ENCODE measurements around the gene HEY2. TPM values are rescaled to one million over a fixed set of nuclear protein-coding genes. Genes with fewer than 3 reads are reported as not detected.
"Not testable (repeated sequence)": the region's sequence is repeated elsewhere in the genome, so short reads cannot be mapped to it uniquely, and the experiment has no call there.

The HEY2 gene
- total RNA-seq, 2 experiments from 2014 or later, result not detected

DNA sequence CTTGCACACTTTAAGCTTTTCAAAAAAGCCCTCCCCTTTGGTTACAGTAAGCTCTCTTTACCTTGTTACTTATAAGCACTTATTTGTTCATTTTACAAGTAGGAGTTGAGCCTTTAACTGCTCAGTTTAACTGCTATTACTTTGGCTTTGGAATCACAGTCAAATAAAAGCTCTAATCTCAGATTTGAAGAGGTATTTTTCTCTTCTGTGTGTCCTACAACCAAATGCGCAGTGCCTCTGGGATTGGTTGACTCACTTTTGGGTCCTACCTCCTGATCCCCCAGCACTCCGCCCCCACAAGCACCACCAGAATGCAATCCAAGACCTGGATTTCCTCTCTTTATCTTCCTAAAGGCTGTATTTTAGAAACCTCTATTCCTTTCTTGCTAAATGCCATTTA, 43.8 kb downstream of the HEY2 start:
- DNase-seq, result no peak
- H3K9me3 Mint-ChIP-seq, result no peaks in the 10 kb centered on the region
- H3K4me3 Mint-ChIP-seq, result peak overlapping the region; percentile 46
- peaks cover 57% of the 10 kb centered on the region for H3K4me1 Mint-ChIP-seq
- H3K27ac Mint-ChIP-seq, result peak overlapping the region; percentile 64
- H3K27me3 Mint-ChIP-seq, result no peaks in the 10 kb centered on the region
- H3K36me3 Mint-ChIP-seq, result peaks cover 18% of the 10 kb centered on the region

DNA sequence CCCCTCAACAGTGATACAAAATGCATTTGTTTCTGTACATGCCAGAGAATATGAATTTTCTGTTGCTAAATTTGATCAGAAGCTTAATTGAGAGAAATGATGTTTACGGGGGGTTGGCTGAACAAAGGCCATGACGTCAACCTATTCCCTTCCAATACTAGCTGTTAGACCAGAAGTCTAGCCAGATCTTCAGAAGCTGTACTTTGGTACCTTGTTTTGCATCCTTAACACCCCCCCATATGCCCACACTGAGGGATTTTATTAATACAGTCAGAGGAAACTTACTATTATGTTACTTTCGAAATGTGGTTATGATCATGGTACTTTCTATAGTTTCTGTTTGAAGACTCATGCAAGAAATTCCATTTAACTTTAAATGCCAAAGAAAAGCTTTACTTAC, 44.4 kb downstream of the HEY2 start:
- peaks cover 57% of the 10 kb centered on the region for H3K4me1 Mint-ChIP-seq
- no peak for DNase-seq
- H3K27me3 Mint-ChIP-seq, result no peaks in the 10 kb centered on the region
- peak overlapping the region; percentile 64 for H3K27ac Mint-ChIP-seq
- H3K9me3 Mint-ChIP-seq, result no peaks in the 10 kb centered on the region
- H3K4me3 Mint-ChIP-seq, result peak overlapping the region; percentile 46
- peaks cover 20% of the 10 kb centered on the region for H3K36me3 Mint-ChIP-seq

DNA sequence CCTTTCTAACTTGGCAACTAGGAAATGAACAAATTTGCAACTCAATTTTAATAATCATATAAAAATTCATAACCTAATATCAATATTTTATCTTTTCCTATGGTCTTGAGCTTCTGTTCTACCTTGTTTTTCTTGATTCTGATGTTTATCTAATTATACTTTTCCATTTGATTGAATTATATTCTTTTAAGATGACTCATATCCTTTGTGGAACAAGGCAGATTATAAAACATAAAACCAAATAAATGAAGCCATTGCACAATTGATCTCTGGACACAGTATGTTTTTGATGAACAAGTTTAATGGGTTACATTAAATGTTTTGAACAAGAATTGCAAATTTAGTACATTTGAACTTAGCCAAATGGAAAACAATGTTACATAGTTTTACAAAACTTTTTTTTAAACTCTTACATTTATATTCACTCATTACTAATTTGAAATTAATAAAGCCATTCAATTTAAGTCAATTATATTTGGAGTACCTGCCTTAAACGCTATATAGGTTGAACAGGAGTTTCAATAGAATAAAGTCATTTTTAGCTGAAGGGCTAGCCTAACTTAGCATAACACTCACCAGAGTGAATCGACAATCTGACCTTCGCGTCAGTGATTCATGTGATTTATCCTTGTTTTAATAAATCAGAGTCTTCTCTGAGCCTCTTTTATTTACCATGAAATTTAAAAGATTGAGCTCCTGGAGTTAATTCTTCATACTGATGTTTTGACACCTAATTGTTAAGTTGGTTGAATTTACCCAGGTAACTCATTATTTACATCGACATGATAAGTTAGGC, 45.1 kb downstream of the HEY2 start:
- no peak for DNase-seq
- H3K27me3 Mint-ChIP-seq, result no peaks in the 10 kb centered on the region
- peak overlapping the region; percentile 14 for H3K4me3 Mint-ChIP-seq
- peaks cover 55% of the 10 kb centered on the region for H3K4me1 Mint-ChIP-seq
- H3K9me3 Mint-ChIP-seq, result no peaks in the 10 kb centered on the region
- H3K36me3 Mint-ChIP-seq, result peaks cover 26% of the 10 kb centered on the region
- H3K27ac Mint-ChIP-seq, result peak overlapping the region; percentile 48

DNA sequence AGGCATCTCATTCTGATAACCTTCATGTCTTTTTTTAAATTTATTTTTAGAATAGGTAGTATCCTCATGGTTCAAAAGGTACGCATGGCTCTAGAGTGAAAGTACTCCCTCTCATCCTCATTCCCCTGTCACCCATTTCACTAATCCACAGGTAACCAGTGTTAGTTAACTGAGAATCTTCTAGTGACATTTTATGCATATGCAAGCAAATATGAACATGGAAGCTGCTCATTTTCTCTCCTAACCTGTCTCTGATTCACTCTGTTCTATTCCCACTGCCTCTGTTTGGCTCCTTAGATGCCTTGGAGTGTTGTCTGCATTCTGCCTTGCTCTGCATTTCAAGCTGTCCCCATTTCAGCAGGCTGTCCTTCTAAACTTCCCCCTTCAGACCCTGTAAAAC, 45.9 kb downstream of the HEY2 start:
- Mint-ChIP-seq H3K27ac (no peak overlapping the region), H3K4me3 (no peak overlapping the region), H3K4me1 (peaks cover 49% of the 10 kb centered on the region), H3K9me3 (no peaks in the 10 kb centered on the region), H3K36me3 (peaks cover 30% of the 10 kb centered on the region), H3K27me3 (no peaks in the 10 kb centered on the region)
- no peak for DNase-seq

DNA sequence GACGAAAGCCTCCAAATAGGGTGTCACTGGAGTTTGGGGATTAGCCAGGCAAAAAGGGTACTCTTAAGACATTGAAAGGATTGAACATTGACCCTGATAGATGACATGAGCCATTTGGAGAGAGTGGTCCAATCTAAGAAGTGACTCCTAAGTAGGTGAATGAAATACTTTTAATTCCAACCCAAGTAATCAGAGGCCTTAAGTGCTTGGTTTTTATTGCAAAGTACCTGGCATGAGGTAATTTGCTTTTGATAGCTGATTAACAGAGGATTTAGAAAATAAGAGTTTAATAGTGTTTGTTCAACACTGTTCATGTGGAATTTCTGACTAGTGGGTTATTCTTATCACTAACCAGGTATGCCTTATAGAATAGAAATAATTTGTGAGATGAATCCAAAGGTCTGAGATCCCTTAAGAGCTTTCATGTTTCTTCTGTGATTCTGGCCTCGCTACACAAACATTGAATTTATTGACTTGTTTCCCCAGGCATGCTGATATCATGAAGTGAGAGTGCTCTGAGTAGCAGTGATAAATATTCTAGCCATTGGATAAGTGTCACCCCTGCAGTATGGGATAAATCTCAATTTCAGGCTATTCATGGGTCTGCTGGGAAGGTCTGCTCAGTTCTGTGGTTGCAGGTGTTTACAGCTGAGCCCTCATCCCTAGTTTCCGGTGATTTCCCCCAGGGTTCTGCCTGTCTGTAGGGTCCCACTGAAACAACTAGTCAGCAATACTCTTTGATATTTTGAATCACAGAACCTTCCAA, 47.9 kb downstream of the HEY2 start:
- H3K4me1 Mint-ChIP-seq, result peaks cover 47% of the 10 kb centered on the region
- H3K27ac Mint-ChIP-seq, result peak overlapping the region; percentile 3
- H3K27me3 Mint-ChIP-seq, result no peaks in the 10 kb centered on the region

DNA sequence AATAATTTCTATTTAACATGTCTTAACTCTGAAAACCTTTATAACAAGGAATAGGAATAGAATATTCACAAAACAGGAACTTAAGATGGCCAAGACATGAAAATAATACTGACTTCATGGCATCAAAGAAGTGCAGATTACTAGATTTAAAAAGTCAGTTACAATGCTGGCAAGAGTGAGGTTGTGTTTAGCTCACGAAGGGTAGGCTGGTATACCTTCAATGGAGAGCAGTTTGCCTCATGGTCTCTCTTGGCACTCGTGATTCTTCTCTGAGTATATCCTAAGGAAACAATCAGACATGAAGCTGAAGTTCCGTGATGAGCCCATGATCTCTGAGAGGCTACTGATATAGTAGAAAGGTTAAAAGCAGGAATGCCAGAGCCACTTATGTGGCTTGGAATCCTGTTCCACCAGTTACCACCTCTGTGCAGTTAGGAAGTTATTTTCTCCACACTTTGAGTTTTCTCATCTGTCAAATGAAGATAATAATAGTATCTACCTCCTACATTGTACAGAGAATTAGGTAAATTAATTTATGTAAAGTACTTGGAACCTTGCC, 48.5 kb downstream of the HEY2 start:
- H3K27me3 Mint-ChIP-seq, result no peaks in the 10 kb centered on the region
- no peak for DNase-seq
- H3K27ac Mint-ChIP-seq, result peak overlapping the region; percentile 3
- peaks cover 42% of the 10 kb centered on the region for H3K36me3 Mint-ChIP-seq
- H3K4me3 Mint-ChIP-seq, result no peak overlapping the region
- peaks cover 45% of the 10 kb centered on the region for H3K4me1 Mint-ChIP-seq
- H3K9me3 Mint-ChIP-seq, result no peaks in the 10 kb centered on the region

More for the DNA sequence above, 47.9 kb downstream of the HEY2 start:
- no peaks in the 10 kb centered on the region for H3K9me3 Mint-ChIP-seq
- H3K36me3 Mint-ChIP-seq, result peaks cover 39% of the 10 kb centered on the region
- DNase-seq, result no peak
- H3K4me3 Mint-ChIP-seq, result no peak overlapping the region

DNA sequence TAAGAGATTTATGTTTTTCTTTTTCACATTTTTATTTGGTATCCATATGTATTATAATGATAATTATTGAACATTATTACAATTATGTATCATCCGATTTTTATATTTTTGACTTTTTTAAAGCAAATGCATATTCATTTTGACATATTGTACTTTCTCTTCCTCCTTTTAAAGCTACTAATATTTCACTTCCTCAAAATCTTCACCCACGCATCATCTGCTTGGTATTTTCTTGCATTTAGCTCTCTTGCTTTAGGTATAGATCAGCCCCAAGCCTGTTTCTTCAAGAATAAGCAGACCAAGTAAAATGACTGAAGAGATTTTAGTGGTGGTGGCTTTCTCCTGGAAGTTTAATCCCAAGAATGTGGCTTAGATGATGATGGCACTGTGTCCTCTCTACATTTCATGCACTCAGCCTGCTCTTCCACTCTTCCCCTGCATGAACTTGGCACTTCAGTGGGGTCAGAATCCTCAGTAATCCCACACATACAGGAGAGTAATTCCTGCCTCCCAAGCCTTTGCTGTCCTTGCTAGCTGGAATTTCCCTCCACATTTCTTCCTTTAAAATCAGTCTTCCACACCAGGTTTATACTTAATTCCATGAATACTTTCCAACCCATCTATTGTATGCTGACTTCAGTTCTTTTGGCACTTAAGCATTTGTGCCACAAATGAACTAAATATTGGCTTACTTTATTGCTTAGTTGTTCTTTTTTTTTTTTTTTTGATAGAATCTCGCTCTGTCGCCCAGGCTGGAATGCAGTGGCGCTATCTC, 49.5 kb downstream of the HEY2 start:
- Mint-ChIP-seq H3K27ac (no peak overlapping the region), H3K4me1 (peaks cover 42% of the 10 kb centered on the region), H3K27me3 (no peaks in the 10 kb centered on the region), H3K36me3 (peaks cover 37% of the 10 kb centered on the region), H3K9me3 (no peaks in the 10 kb centered on the region), H3K4me3 (no peak overlapping the region)
- no peak for DNase-seq

DNA sequence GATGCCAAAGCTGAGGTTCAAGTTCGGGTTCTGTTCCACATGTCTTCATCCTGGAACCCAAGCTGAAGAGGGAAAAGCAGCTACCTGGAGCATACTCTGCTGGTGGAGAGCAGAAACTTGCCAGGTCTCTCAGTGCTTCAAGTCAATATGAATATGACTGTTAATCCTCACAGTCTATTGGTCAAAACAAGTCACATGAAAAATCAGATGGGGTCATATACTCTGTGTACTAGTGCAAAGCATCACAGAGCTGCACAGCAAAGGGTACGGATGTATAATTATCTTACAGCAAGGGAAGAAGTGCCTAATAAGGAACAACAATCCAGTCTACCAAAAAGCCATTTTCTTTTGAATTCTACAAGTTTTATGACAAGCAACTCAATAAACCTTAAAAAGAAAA, 53.0 kb downstream of the HEY2 start:
- Mint-ChIP-seq H3K27ac (no peak overlapping the region), H3K36me3 (peaks cover 35% of the 10 kb centered on the region), H3K27me3 (no peaks in the 10 kb centered on the region), H3K4me1 (peaks cover 46% of the 10 kb centered on the region), H3K4me3 (no peak overlapping the region), H3K9me3 (no peaks in the 10 kb centered on the region)
- no peak for DNase-seq

DNA sequence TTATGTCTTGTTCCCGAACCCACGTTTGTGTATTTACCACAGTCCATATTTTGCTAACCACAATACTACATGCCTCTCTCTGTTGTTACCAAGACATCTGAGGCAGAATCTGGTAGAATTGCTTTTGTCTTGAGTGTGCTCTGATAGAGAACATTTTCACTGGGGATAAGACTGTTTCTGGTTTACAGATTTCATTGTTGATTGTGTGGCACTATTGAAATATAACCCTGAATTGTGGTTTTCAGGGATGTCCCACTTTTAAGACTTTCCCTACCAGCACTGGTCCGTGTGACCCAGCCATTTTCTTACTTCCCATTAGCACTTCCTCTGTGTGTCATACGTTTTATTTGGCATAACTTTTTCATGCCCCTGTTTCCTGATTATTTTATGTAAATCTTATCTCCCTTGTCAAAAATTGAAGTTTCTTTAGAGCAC, 53.5 kb downstream of the HEY2 start:
- H3K27ac Mint-ChIP-seq, result no peak overlapping the region
- DNase-seq, result no peak
- H3K9me3 Mint-ChIP-seq, result no peaks in the 10 kb centered on the region
- H3K27me3 Mint-ChIP-seq, result no peaks in the 10 kb centered on the region
- peaks cover 37% of the 10 kb centered on the region for H3K36me3 Mint-ChIP-seq
- peaks cover 47% of the 10 kb centered on the region for H3K4me1 Mint-ChIP-seq
- no peak overlapping the region for H3K4me3 Mint-ChIP-seq

DNA sequence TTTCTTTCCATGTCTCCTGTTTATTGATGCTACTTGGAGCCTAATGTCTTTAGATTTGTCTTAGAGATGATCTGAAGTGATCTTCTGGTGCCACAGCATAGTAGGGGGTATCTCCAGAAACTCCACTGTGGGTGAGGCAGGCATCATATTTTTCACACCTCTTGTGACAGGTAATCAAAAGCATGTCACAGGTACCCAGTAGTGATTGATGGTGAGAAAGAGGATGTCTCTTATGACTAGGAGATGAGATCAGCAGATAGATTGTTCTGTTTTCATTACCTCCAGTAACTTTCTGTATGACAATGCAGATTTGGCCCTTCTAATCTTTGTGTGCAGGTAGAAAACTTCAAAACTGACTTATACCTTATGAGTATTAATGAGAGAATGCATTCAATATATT, 54.8 kb downstream of the HEY2 start:
- Mint-ChIP-seq H3K4me3 (no peak overlapping the region), H3K4me1 (peaks cover 53% of the 10 kb centered on the region), H3K27ac (no peak overlapping the region), H3K36me3 (peaks cover 43% of the 10 kb centered on the region), H3K27me3 (no peaks in the 10 kb centered on the region), H3K9me3 (no peaks in the 10 kb centered on the region)
- peak; percentile 30 for DNase-seq

DNA sequence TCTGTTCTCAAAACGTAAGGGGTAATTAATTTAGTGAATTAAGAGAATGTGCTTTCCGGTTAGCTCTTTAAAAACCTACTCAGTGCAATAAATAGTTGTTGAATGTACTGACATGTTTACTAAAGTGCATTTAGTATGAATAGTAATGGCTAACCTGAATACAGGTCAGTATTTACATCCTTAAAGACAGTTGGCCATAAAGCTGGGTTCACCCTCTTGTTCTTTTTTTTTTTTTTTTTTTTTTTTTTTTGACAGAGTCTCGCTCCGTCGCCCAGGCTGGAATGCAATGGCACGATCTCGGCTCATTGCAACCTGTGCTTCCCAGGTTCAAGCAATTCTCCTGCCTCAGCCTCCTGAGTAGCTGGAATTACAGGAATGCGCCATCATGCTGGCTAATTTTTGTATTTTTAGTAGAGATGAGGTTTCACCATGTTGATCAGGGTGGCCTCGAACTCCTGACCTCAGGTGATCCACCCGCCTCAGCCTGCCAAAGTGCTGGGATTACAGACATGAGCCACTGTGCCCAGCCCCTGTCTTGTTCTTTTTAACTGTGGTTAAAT, 55.5 kb downstream of the HEY2 start:
- not testable (repeated sequence) for H3K9me3 Mint-ChIP-seq, H3K27me3 Mint-ChIP-seq, H3K4me3 Mint-ChIP-seq, H3K27ac Mint-ChIP-seq, DNase-seq
- Mint-ChIP-seq H3K4me1 (peaks cover 53% of the 10 kb centered on the region), H3K36me3 (peaks cover 37% of the 10 kb centered on the region)

DNA sequence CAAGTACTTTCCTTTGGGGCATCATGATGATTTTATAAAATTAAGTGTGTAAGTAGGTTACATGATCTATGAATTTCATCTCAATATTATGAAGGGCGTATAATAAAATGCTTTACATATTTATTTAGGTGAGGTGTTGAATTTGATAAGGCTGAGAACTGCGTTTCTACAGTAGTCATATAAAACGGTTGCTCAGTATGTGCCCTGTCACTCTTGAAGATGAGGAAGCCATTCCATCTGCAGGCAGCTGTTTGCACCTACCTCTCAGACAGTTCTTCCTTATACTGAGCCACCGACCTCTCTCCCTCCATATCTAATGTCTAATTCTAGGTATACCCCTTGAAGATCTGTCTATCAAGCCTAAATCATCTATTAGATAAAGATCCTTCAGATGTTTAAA, 57.4 kb downstream of the HEY2 start:
- H3K4me3 Mint-ChIP-seq, result peak overlapping the region; percentile 26
- peaks cover 35% of the 10 kb centered on the region for H3K36me3 Mint-ChIP-seq
- H3K9me3 Mint-ChIP-seq, result no peaks in the 10 kb centered on the region
- peaks cover 61% of the 10 kb centered on the region for H3K4me1 Mint-ChIP-seq
- no peaks in the 10 kb centered on the region for H3K27me3 Mint-ChIP-seq
- DNase-seq, result no peak
- peak overlapping the region; percentile 69 for H3K27ac Mint-ChIP-seq

DNA sequence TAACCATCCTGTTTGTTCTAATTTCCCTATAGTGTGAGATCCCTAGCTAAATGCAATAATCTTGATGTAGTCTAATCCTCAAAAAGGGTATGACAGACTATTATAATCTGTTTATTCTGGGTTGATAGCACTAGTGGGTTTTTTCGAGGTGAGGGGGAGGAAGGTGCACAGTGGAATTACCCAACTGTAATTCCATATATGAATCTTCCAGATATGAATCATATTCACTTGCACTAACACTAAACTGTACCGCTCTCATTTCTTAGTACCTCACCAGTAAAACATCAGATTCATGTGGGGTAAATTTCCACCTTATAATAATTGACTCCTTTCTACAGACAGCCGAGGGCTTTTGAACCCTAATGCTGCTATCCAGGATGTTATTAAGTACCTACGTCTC, 57.9 kb downstream of the HEY2 start:
- peaks cover 65% of the 10 kb centered on the region for H3K4me1 Mint-ChIP-seq
- H3K4me3 Mint-ChIP-seq, result peak overlapping the region; percentile 26
- no peaks in the 10 kb centered on the region for H3K27me3 Mint-ChIP-seq
- H3K27ac Mint-ChIP-seq, result peak overlapping the region; percentile 69
- H3K36me3 Mint-ChIP-seq, result peaks cover 31% of the 10 kb centered on the region
- DNase-seq, result no peak
- no peaks in the 10 kb centered on the region for H3K9me3 Mint-ChIP-seq

DNA sequence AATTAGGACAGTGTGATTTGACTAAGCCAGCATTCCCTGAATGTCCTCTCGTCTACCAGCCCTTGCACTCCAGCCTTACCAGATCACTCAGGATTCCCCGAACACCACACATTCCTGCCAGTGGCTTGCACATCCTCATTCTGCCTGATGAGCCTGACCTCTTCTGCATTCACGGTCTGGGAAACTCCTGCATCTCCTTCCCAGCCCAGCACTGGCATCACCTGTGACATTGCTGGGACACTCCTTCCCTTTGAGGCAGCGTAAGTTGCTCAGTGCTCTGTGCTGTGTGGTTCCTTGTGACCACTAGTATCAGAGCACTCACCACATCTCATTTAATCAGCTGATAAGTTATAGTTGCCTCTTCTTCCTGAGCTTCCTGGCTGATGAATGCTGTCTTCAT, 58.6 kb downstream of the HEY2 start:
- no peaks in the 10 kb centered on the region for H3K9me3 Mint-ChIP-seq
- H3K4me1 Mint-ChIP-seq, result peaks cover 67% of the 10 kb centered on the region
- DNase-seq, result no peak
- peaks cover 34% of the 10 kb centered on the region for H3K36me3 Mint-ChIP-seq
- no peaks in the 10 kb centered on the region for H3K27me3 Mint-ChIP-seq
- H3K4me3 Mint-ChIP-seq, result no peak overlapping the region
- H3K27ac Mint-ChIP-seq, result peak overlapping the region; percentile 69
